Adipocyte (in vitro differentiated cells): Measurements from ENCODE around the gene PCGF3.

Experiments used
- DNase-seq: peaks from one replicate; pipeline ENCODE4 v3.0.0-alpha.2; 2015; ENCODE audit warnings: low read depth
- H3K27me3 ChIP-seq: replicated peaks from 2 replicates; pipeline ENCODE4 v1.7.0; 2013; ENCODE audit warnings: mild to moderate bottlenecking, low read length, moderate library complexity; ENCODE audit not compliant: control insufficient read depth, insufficient read depth
- H3K36me3 ChIP-seq: 2 replicates; pipeline ENCODE4 v1.7.0; 2013; ENCODE audit warnings: low read length, mild to moderate bottlenecking, moderate library complexity; ENCODE audit not compliant: control insufficient read depth, insufficient read depth, severe bottlenecking
- H3K4me1 ChIP-seq: 2 replicates; pipeline ENCODE4 v1.7.0; 2013; ENCODE audit warnings: mild to moderate bottlenecking, low read length, moderate library complexity; ENCODE audit not compliant: control insufficient read depth, insufficient read depth
- H3K4me3 ChIP-seq: 2 replicates; pipeline ENCODE4 v1.7.0; 2013; ENCODE audit warnings: mild to moderate bottlenecking, low read length, moderate library complexity
- H3K9ac ChIP-seq: 2 replicates; pipeline ENCODE4 v1.7.0; 2013; ENCODE audit warnings: mild to moderate bottlenecking, low read length, moderate library complexity
- H3K9me3 ChIP-seq: 2 replicates; pipeline ENCODE4 v1.7.0; 2013; ENCODE audit warnings: mild to moderate bottlenecking, low read length, moderate library complexity; ENCODE audit not compliant: control insufficient read depth

The PCGF3 gene

DNA sequence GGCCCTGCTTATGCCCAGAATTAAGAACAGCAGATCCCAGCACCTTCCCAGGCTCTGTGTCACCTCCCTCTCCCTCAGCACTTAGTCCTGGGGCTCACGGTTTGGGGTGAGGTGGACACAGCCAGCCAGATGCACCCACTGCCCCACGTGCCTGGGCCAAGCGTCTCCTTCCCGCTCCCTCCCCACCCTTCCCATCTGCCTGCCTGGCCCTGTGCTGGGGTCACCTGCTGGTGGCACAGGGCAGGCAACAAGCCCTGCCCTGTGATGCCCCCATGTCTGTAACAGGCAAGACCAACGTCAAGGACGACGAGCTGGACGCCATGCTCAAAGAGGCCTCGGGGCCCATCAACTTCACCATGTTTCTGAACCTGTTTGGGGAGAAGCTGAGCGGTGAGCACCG lies 26.0 kb upstream of the PCGF3 start:
- Histone ChIP-seq H3K4me1 (peaks cover 31% of the 10 kb centered on the region), H3K9me3 (no peaks in the 10 kb centered on the region), H3K4me3 (no peak overlapping the region), H3K27me3 (no peaks in the 10 kb centered on the region), H3K9ac (no peak overlapping the region), H3K36me3 (peaks cover 3% of the 10 kb centered on the region)
- DNase-seq: no peak

DNA sequence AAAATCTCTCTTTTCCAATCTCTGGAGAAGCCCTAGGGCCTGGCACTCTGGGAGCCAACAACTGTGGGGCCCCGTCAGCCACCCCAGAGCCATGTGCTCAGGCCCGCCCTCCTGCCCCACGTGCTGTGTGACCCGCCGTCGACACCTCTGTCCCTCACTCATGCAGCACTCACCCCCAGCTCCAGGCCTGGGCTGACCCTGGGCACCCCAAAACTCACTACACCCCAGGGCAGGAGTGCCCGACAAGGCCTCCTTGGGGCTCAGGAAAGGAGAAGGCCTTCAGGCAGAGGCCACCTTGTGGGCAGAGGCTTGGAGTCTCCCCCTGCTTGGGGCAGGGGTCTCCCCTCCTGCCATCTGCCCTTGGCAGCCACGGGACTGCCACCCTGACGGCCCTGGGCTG lies 25.5 kb upstream of the PCGF3 start:
- Histone ChIP-seq H3K4me1 (peaks cover 29% of the 10 kb centered on the region), H3K4me3 (no peak overlapping the region), H3K36me3 (peaks cover 3% of the 10 kb centered on the region), H3K27me3 (no peaks in the 10 kb centered on the region), H3K9me3 (no peaks in the 10 kb centered on the region), H3K9ac (no peak overlapping the region)
- DNase-seq: no peak

DNA sequence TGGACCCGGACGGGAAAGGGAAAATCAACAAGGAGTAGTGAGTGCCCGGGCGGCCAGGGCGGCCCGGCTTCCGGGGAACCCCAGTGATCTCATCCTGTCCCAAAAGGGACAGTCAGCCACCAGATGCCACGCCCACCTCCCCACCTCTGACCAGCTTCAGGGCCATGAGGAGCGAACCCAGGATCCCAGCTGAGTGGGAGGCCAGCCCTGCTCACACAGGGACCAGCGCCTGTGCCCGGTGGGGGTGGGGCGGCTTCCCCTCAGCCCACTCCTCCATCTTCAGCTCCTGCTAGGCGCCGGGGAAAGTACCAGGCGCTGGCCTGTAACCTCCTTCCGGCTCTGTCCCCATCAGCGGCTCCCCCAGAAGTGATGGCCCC lies 25.1 kb upstream of the PCGF3 start:
- DNase-seq: no peak
- H3K36me3 ChIP-seq: peaks cover 3% of the 10 kb centered on the region
- peak overlapping the region; percentile 45 for H3K4me3 ChIP-seq
- H3K4me1 ChIP-seq: peaks cover 25% of the 10 kb centered on the region
- H3K9me3 ChIP-seq: no peaks in the 10 kb centered on the region
- H3K9ac ChIP-seq: no peak overlapping the region
- no peaks in the 10 kb centered on the region for H3K27me3 ChIP-seq

DNA sequence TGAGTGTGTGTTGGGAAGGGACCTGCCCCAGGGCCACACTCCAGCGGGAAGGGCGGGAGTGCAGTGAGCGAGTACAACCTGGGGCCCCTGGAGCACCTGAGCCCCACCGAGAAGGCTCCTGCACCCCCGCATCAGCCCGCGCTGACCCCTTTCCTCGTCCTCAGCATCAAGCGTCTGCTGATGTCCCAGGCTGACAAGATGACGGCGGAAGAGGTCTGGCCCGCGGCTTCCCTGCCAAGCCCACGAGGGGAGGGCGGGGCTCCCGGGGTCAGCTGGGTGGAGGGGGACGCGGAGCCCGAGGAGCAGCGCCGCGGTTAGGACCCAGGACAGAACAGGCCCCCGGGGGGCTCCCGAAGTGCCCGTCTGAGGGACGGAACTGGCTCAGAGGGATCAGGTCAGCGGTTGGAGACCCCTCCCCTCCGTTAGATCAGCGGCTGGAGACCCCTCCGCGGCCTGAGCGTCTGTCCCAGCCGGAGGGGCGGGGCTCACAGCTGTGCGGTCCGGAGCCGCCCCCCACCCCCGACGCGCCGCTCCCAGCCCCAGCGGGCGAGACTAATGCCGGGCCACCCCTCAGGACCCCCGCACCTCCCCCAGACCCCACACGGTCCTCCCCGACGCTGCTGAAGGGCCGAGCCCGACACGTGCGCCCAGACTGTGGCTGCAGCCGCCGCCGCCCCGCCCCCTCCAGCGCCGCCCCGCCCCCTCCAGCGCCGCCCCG lies 24.5 kb upstream of the PCGF3 start:
- Histone ChIP-seq H3K9ac (no peak overlapping the region), H3K9me3 (no peaks in the 10 kb centered on the region), H3K4me1 (peaks cover 23% of the 10 kb centered on the region), H3K27me3 (no peaks in the 10 kb centered on the region), H3K36me3 (peaks cover 3% of the 10 kb centered on the region), H3K4me3 (peak overlapping the region; percentile 45)
- DNase-seq: peak; percentile 48

DNA sequence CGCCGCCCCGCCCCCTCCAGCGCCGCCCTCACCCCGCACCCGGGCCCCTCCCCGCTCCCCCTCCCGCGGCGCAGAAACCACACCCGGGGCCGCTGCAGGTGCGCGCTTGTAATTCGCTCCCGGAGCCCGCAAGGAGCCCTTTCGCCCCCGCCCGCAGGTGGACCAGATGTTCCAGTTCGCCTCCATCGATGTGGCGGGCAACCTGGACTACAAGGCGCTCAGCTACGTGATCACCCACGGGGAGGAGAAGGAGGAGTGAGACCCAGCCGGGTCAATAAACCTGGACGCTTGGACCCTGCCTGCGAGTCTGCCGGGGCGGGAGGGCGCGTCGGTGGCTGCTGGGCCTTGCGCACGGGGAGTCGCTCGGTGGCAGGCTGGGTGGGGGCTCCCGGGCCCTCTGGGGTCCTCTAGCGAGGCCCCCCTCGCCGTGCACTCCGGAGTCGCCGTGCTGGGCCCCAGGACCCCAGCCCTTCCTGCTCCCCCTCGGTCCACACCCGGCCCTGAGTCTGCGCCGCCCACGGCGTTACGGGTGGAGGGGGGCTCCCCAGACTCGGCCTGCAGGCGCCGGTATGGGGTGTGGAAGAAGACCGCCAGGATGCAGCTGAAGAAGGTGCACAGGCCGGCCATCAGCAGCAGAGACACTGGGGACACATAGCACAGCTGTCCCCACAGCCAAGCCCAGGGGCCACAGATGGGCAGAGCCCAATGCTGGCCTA lies 23.7 kb upstream of the PCGF3 start:
- no peak for DNase-seq
- Histone ChIP-seq H3K27me3 (no peaks in the 10 kb centered on the region), H3K4me3 (no peak overlapping the region)

DNA sequence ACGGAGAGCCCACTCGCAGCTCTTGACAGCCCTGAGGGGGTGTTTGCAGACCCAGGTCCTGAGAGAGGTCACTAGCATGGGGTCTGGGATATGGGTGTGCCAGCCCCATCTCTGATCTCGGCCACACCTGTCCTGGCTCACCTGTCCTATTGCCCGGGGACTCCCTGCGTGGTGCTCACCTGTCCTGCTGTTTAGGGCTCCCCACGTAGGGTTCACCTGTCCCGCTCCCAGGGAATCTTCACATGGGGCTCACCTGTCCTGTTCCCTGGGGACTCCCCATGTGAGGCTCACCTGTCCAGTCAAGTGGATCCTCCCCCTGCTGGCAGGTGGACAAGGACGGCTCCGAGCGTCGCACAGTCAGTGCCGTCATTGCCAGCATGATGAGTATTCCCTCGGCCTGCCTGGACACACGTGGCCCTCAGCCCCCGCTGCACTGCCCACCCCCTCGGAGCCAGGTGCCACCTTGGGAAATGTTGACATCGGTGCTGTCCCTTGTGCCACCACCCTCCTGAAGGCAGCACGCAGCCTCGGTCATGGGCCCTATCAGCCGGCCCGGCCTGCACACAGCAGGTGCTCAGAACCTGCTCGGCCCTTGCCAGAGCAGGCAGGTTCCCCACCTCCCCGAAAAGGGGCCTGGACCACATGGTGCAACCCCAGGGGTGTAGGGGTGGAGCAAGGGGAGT lies 23.0 kb upstream of the PCGF3 start:
- DNase-seq: no peak
- Histone ChIP-seq H3K27me3 (no peaks in the 10 kb centered on the region), H3K36me3 (peaks cover 3% of the 10 kb centered on the region), H3K4me3 (no peak overlapping the region), H3K4me1 (peaks cover 33% of the 10 kb centered on the region), H3K9me3 (no peaks in the 10 kb centered on the region), H3K9ac (no peak overlapping the region)

More for the DNA sequence above, 23.7 kb upstream of the PCGF3 start:
- no peaks in the 10 kb centered on the region for H3K9me3 ChIP-seq
- no peak overlapping the region for H3K9ac ChIP-seq
- peaks cover 3% of the 10 kb centered on the region for H3K36me3 ChIP-seq
- H3K4me1 ChIP-seq: peaks cover 29% of the 10 kb centered on the region

DNA sequence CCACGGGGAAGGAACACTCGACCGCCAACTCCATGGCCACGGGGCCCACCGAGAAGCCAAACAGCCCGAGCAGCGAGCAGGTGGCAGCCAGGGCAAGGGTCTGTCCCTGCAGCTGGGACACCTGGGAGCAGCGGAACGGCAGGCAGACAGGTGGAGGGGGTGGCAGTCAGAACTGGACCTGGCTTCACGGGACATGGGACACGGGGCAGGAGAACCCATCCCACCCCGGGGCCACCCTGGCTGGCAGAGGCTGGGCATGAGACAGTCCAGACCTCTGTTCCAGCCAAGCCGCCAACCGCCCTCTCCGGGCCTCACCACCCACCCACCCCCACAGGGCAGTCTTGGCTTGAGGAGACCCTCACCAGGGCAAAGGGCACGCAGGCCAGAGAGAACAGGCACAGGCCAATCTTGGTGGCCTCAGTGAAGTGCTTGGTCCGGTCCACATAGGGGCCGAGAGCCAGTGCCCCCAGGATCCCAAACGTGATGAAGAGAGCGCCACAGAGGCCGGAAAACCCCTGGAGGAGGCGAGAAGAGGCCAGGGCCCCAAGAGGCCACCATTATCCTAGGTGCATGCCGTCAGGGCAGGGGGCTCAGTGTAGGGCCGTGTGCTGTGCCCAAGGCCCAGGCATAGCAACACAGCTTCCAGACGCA lies 22.3 kb upstream of the PCGF3 start:
- Histone ChIP-seq H3K4me3 (no peak overlapping the region), H3K9me3 (no peaks in the 10 kb centered on the region), H3K4me1 (peaks cover 35% of the 10 kb centered on the region), H3K9ac (peak overlapping the region; percentile 21), H3K36me3 (peaks cover 3% of the 10 kb centered on the region), H3K27me3 (no peaks in the 10 kb centered on the region)
- DNase-seq: no peak

DNA sequence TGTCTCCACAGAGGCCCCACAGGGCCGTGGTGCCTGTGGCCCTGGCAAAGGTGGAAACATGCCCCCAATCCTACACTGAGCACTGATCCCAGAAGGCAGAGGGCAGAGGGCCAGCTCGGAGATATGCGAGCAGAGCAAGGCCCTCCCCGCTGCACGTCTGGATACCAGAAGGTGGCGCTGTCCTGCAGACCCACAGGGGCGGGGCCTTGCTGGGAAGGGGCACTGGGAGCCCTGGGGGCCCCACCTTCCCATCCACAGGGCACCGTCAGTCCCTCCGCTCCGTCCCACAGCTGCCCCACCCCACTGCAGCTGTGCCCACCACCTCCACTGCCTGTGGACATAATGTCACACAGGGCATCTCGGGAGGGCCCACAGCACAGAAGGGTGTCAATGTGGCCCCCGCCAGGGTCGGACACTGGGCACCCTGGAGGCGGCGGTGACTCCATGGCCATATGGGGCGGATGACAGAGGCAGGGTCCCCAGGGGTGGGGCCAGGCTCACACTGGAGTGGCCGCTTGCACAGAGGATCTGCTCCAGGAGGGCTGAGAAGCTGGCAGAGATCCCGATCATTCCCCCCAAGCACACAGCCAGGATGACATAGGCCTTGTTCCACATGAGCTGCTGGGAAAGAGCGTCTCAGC lies 21.5 kb upstream of the PCGF3 start:
- peaks cover 39% of the 10 kb centered on the region for H3K4me1 ChIP-seq
- peak; percentile 73 for DNase-seq
- peak overlapping the region; percentile 21 for H3K9ac ChIP-seq
- no peaks in the 10 kb centered on the region for H3K27me3 ChIP-seq
- peaks cover 3% of the 10 kb centered on the region for H3K36me3 ChIP-seq
- H3K4me3 ChIP-seq: no peak overlapping the region
- H3K9me3 ChIP-seq: no peaks in the 10 kb centered on the region

DNA sequence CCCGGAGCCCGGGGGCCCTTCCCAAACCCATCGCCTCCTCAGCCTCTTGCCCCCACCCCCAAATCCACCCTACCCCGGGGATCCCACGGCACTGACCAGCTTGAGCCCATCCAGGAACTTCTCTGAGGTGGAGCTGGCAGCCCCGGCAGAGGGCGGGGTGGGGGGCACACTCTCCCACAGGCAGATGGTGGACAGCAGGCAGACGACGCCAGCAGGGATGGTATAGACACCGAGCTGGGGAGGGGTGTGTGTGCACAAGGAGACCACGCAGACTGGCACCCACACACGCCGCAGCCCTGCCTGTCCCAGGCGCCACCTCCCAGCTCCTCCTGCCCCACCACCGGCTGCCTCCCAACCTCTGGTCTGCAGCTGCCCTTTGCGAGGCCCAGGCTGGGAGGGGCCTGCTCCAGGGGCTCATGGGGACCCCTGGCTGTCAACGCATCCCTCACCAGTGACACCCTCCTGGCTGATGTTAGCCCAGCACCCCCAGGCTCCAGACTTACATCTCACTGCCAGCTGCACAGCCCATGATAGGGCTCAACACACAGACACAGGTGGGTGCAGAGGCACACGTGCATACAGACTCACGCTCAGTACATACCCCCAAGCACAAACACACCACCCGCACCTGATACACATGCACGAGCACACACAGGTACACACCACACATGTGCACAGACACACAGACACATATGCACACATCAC lies 20.9 kb upstream of the PCGF3 start:
- peaks cover 45% of the 10 kb centered on the region for H3K4me1 ChIP-seq
- no peaks in the 10 kb centered on the region for H3K9me3 ChIP-seq
- H3K9ac ChIP-seq: no peak overlapping the region
- H3K27me3 ChIP-seq: no peaks in the 10 kb centered on the region
- H3K36me3 ChIP-seq: peaks cover 3% of the 10 kb centered on the region
- DNase-seq: no peak
- no peak overlapping the region for H3K4me3 ChIP-seq

DNA sequence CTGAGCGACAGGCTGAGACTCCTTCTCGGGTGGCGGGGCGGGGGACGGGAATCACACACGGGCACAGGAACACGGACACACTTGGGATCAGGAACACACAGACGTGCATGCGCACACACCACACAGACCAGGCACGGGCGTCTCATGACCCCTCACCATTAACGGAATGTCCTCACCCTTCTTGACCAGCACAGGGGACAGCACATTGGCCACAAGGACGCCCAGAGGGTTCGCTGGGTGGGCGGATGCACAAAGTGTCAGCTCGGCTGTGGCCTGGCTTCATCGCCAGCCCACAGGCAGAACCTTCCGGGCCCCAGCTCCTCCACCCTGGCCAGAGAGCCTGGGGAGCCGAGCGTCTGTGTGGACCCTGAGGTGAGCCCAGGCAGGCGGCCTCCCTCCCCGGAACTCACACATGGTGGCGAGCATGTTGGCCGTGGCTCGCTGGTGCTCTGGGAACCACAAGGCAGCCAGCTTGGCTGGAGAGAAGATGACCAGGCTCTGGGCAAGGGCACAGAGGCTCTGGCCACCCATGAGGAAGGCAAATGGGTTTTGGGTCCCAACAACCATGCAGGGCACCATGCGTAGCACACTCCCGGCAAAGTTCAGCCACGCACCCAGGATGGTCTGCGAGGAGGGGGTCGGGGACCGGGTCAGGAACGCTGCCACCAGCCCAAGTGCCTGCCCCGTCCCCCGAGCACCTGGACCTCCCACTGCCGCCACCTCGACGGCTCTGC lies 19.8 kb upstream of the PCGF3 start:
- H3K4me1 ChIP-seq: peaks cover 38% of the 10 kb centered on the region
- no peaks in the 10 kb centered on the region for H3K27me3 ChIP-seq
- no peak overlapping the region for H3K9ac ChIP-seq
- peaks cover 3% of the 10 kb centered on the region for H3K36me3 ChIP-seq
- no peak overlapping the region for H3K4me3 ChIP-seq
- H3K9me3 ChIP-seq: no peaks in the 10 kb centered on the region
- no peak for DNase-seq
